NK-92 (cell line): ENCODE results near the gene MBD3L2.
"Not testable (repeated sequence)": the region's sequence is repeated elsewhere in the genome, so short reads cannot be mapped to it uniquely, and the experiment has no call there.

Experiments used
- DNase-seq: peaks from one replicate; lab custom pipeline; 2025; ENCODE audit not compliant: unreplicated experiment; lab: John Stamatoyannopoulos, UW

Gene MBD3L2

DNA sequence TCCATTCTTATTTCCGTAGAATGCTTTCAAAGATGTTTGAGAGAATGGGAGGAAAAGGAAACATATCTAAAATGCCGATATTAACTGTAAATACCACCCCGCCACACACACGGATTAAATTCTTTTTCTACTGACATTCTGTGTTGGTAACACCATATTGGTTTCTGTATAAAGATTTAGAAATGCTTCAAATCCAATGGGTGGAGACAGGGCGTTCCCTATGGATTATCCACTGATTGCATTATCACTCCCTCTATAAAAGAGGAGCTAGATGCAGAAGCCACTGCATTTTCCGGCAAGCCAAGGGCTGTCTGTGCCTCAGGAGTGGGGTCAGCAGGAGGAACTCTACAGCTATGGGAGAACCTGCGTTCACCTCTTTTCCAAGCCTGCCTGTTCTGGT is at the start of gene MBD3L2:
Gene MBD3L2 (plus strand): TSS at position 301 of the 400 bp plus-strand sequence. CDS start 53 bp downstream, at position 354.
- DNase-seq, result not testable (repeated sequence)

DNA sequence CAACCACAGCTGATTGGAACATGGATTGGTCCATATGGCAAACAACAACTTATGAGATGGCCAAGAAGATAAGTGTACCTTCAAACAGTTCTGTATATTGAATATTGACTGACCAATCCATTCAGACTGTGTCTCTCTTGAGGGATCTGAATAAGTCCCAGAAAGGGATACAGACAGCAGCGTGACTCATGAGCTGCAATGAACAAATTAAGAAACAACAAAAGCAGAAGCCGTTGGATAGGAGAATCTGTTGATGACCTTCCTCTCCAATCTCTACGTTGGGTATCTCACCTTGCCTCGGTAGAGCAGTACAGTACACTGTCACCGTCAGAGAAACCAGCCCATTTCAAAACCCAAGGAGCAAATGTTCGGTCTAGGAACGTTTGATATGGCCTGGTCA is 49.2 kb upstream of the MBD3L2 start:
- no peak for DNase-seq

GRCh38 chr19:7000333-7000732 is 48.8 kb upstream of the MBD3L2 start:
- no peak for DNase-seq

GRCh38 chr19:7000816-7001215 is 48.3 kb upstream of the MBD3L2 start:
- DNase-seq, result no peak

GRCh38 chr19:7004313-7004931 is 44.7 kb upstream of the MBD3L2 start:
- no peak for DNase-seq

- DNase-seq, result no peak
Observed at GRCh38 chr19:7006135-7006704, 42.9 kb upstream of the MBD3L2 start.

DNA sequence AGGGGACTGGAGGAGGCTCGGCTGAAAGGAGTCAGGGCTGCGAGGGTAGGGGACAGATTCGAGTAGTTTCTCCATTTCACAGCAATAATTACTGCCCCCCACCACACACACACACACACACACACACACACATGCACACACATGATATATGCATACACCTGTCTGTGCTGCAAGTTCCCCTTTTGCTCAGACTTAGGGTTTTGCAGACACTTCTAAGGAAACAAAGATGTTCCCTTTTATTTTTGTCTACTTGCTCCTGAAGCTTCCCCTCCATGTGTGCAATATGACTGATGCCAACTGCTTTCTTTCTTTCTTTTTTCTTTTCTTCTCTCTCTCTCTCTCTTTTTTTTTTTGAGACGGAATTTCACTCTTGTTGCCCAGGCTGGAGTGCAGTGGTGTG is 41.3 kb upstream of the MBD3L2 start:
- no peak for DNase-seq

- no peak for DNase-seq
Observed at GRCh38 chr19:7010722-7011593, 38.2 kb upstream of the MBD3L2 start.

DNA sequence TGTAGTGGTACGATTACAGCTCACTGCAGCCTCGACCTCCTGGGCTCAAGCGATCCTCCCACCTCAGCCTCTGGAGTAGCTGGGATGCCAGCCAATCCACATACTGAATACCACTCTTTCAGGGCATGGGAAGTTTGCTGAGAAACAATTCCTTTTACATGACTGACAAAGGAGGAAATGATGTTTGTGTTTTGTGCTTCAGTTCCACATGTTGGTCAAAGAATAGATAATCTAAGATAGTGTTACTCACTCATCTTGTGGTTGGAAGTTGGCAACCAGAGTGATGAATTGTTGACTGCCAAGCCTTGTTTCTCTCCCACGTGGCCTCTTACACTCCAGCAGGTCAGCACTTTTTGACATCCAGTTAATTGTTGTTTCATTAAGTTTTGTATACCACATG is 35.4 kb upstream of the MBD3L2 start:
- no peak for DNase-seq

- no peak for DNase-seq
Observed at GRCh38 chr19:7018828-7019227, 30.3 kb upstream of the MBD3L2 start.

GRCh38 chr19:7021331-7021730 is 27.8 kb upstream of the MBD3L2 start, which contains the start of gene MBD3L2B:
Gene MBD3L2B (minus strand): TSS chr19:7021431. CDS start chr19:7021397, 34 bp downstream.
- DNase-seq, result not testable (repeated sequence)

DNA sequence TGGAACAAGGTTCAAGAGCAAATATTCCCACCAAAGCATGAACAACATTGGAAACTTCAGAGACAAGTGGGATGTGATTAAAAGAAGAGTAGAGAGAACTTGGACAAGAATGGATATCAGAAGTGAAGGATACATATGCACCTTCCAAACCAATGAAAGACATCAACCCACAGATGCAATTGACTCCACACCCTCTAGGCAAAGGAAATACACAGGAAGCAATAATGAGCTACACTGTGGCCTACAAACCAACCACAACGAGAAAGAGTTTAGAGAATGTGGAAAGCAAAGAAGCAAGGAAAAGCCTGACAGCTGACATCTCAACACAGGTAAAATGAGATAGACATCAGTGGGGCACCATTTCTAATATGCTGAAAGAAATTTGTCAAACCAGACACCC is 20.3 kb upstream of the MBD3L2 start:
- DNase-seq, result not testable (repeated sequence)

- not testable (repeated sequence) for DNase-seq
Observed at GRCh38 chr19:7030278-7030677, 18.8 kb upstream of the MBD3L2 start, which contains the start of gene MBD3L5. Gene MBD3L5 (plus strand): TSS chr19:7030578. CDS start chr19:7030612, 34 bp downstream.

GRCh38 chr19:7040079-7040478 is 9.0 kb upstream of the MBD3L2 start, which contains the start of gene MBD3L4:
Gene MBD3L4 (minus strand): TSS chr19:7040179. CDS start chr19:7040144, 35 bp downstream.
- DNase-seq, result not testable (repeated sequence)

GRCh38 chr19:7041563-7041962 is 7.6 kb upstream of the MBD3L2 start:
- not testable (repeated sequence) for DNase-seq

DNA sequence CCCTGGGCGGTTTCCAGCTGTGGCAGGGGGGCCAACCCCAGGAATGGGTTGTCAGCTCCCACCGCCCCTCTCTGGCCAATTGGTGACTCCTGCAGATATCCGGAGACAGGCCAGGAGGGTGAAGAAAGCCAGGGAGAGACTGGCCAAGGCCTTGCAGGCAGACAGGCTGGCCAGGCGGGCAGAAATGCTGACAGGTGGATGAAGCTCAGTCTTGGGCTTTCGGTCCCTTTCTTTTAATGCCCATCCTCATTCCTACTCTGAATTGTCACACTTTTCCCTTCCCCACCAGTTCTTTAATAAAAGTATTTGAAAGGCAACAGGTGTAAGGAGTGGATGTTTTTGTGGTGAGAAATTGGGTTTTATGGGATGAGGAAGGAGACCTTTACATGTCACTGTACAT is 2.3 kb downstream of the MBD3L2 start:
- DNase-seq, result not testable (repeated sequence)

DNA sequence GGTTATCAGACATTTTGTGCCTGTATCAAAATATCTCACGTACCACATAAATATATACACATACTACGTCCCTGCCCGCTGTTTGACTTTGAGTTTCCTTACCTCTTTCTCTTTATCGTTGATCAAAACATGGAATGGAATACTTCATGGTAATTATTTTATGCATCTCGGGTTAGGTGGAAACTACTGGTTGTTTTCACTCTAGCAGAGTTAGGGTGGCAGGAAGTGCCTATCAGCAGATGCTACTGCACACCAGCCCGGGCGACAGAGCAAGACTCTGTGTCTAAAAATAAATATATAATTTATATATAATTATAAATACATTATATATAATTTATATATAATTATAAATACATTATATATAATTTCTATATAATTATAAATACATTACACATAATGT is 3.8 kb downstream of the MBD3L2 start:
- DNase-seq, result not testable (repeated sequence)

DNA sequence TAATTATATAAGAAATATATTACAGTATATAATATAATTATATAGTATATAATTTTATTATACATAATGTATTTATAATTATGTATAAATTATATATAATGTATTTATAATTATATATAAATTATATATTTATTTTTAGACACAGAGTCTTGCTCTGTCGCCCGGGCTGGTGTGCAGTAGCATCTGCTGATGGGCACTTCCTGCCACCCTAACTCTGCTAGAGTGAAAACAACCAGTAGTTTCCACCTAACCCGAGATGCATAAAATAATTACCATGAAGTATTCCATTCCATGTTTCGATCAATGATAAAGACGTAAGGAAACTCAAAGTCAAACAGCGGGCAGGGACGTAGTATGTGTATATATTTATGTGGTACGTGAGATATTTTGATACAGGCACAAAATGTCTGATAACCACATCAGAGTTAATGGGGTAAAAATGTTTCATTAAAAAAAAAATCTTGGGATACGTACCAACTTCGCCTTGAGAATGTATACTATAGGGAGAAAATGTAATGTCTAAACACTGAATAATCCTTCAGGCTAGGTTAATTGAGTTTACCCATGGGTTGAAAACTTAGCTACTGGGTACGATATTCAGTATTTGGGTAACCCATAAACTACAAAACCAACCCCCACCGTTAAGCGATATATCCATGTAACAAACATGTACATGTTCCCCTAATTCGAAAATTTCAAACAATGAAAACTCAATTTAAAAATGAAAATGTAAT is 5.7 kb downstream of the MBD3L2 start:
- DNase-seq, result not testable (repeated sequence)

DNA sequence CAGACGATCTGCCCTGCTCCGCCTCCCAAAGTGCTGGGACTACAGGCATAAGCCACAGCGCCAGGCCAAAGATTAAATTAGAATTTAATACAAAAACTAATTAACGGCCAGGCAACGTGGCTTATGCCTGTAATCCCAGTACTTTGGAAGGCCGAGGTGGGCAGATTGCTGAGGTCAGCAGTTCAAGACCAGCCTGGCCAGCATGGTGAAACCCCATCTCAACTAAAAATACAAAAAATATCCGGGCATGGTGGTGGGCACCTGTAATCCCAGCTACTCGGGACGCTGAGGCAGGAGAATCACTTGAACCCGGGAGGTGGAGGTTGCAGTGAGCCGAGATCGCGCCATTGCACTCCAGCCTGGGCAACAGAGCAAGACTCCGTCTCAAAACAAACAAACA is 6.6 kb downstream of the MBD3L2 start:
- DNase-seq, result not testable (repeated sequence)

- not testable (repeated sequence) for DNase-seq
Observed at GRCh38 chr19:7056371-7056770, 7.2 kb downstream of the MBD3L2 start.

GRCh38 chr19:7058576-7058975 is 9.5 kb downstream of the MBD3L2 start, which contains the start of gene MBD3L3:
Gene MBD3L3 (minus strand): TSS chr19:7058676. CDS start chr19:7058605, 71 bp downstream.
- DNase-seq, result not testable (repeated sequence)
